Measurements from ENCODE around the gene GPD1L.
A peak's percentile ranks its signal among the peaks of the same experiment; 100 is the strongest.
"Not testable (repeated sequence)": the region's sequence is repeated elsewhere in the genome, so short reads cannot be mapped to it uniquely, and the experiment has no call there.

The GPD1L gene

GRCh38 chr3:32105291-32106131 lies 909 bp upstream of the GPD1L start:
- no peak for DNase-seq (ENCODE audit: extremely low read depth in 1 of 2, low read depth in 1 of 2)

GRCh38 chr3:32106929-32107362 lies 526 bp downstream of the GPD1L start:
- no peak for DNase-seq (ENCODE audit: extremely low read depth in 1 of 2, low read depth in 1 of 2)

GRCh38 chr3:32108224-32108623 lies 1.8 kb downstream of the GPD1L start:
- DNase-seq (ENCODE audit: extremely low read depth in 1 of 2, low read depth in 1 of 2) = not testable (repeated sequence)

GRCh38 chr3:32109256-32109655 lies 2.8 kb downstream of the GPD1L start:
- DNase-seq (ENCODE audit: extremely low read depth in 1 of 2, low read depth in 1 of 2) = no peak

GRCh38 chr3:32110233-32110760 lies 3.9 kb downstream of the GPD1L start:
- no peak for DNase-seq (ENCODE audit: extremely low read depth in 1 of 2, low read depth in 1 of 2)

- DNase-seq (ENCODE audit: extremely low read depth in 1 of 2, low read depth in 1 of 2) = no peak
These were observed 5.1 kb downstream of the GPD1L start for GRCh38 chr3:32111560-32111959.

GRCh38 chr3:32113566-32113965 lies 7.1 kb downstream of the GPD1L start:
- no peak for DNase-seq (ENCODE audit: extremely low read depth in 1 of 2, low read depth in 1 of 2)

- DNase-seq (ENCODE audit: extremely low read depth in 1 of 2, low read depth in 1 of 2) = no peak
These were observed 7.6 kb downstream of the GPD1L start for GRCh38 chr3:32113981-32114545.

- DNase-seq (ENCODE audit: extremely low read depth in 1 of 2, low read depth in 1 of 2) = peak in 1 of 2 donors; percentile 69
These were observed 8.3 kb downstream of the GPD1L start for GRCh38 chr3:32114546-32115386.

- no peak for DNase-seq (ENCODE audit: extremely low read depth in 1 of 2, low read depth in 1 of 2)
These were observed 10.9 kb downstream of the GPD1L start for GRCh38 chr3:32117320-32117719.

GRCh38 chr3:32118215-32118614 lies 11.8 kb downstream of the GPD1L start:
- DNase-seq (ENCODE audit: extremely low read depth in 1 of 2, low read depth in 1 of 2) = no peak

- no peak for DNase-seq (ENCODE audit: extremely low read depth in 1 of 2, low read depth in 1 of 2)
These were observed 14.1 kb downstream of the GPD1L start for GRCh38 chr3:32120471-32120870.

GRCh38 chr3:32121137-32121536 lies 14.7 kb downstream of the GPD1L start:
- no peak for DNase-seq (ENCODE audit: extremely low read depth in 1 of 2, low read depth in 1 of 2)

GRCh38 chr3:32123620-32124019 lies 17.2 kb downstream of the GPD1L start:
- no peak for DNase-seq (ENCODE audit: extremely low read depth in 1 of 2, low read depth in 1 of 2)

- no peak for DNase-seq (ENCODE audit: extremely low read depth in 1 of 2, low read depth in 1 of 2)
These were observed 18.6 kb downstream of the GPD1L start for GRCh38 chr3:32125012-32125411.

- no peak for DNase-seq (ENCODE audit: extremely low read depth in 1 of 2, low read depth in 1 of 2)
These were observed 20.0 kb downstream of the GPD1L start for GRCh38 chr3:32126305-32127015.

GRCh38 chr3:32127219-32127826 lies 20.9 kb downstream of the GPD1L start:
- no peak for DNase-seq (ENCODE audit: extremely low read depth in 1 of 2, low read depth in 1 of 2)

- no peak for DNase-seq (ENCODE audit: extremely low read depth in 1 of 2, low read depth in 1 of 2)
These were observed 22.5 kb downstream of the GPD1L start for GRCh38 chr3:32128936-32129335.

GRCh38 chr3:32129832-32130231 lies 23.4 kb downstream of the GPD1L start:
- DNase-seq (ENCODE audit: extremely low read depth in 1 of 2, low read depth in 1 of 2) = no peak

- no peak for DNase-seq (ENCODE audit: extremely low read depth in 1 of 2, low read depth in 1 of 2)
These were observed 25.7 kb downstream of the GPD1L start for GRCh38 chr3:32132121-32132520.
